Stimulated activated CD4-positive, alpha-beta T cell treated with anti-CD3 and anti-CD28 coated beads, Interleukin-4, amount 100 ng/mL, for 48 hours (primary cell): ENCODE data around the gene WDR93.

ENCODE experiments used
- DNase-seq, 2 donors: peaks; one replicate each; pipeline ENCODE4 v3.0.0-alpha.2; 2020; ENCODE audit warnings: low read depth in 2 of 2

Gene WDR93

DNA sequence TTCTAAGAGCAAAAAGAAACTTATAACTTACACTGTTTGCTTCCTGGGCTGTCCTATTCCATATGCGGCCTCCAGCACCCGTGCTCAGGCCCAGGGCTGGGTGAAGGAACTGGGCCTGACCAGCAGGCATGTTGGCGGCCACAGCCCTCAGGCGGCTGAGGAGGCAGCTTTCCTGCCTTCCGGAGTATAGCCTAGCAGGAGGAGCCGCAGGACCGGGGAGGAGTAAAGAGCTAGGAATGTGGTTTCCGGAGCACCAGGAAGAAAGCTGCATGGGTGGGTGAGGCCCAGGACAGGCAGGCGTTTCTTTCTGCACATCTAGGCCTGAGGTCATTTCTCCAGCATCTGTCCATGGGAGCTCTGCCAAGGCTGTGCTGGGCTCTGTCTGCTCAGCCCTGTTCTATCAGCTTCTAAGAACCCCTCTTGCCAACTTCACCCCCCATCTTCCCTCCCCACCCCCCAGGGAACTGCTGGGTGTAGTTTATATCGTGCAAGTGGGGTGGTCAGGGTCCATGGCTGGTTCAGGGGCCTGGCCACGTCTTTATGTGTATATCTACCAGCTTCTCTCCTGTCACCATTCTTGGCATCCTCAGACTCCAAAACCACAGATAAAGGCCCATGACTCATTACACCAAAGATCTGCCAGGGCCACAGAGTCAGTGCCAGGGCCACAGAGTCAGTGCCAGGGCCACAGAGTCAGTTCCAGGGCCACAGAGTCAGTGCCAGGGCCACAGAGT is 27.6 kb upstream of the WDR93 start:
- no peak for DNase-seq

GRCh38 chr15:89664441-89665350 is 25.9 kb upstream of the WDR93 start:
- DNase-seq = no peak

- no peak for DNase-seq
These were observed 25.0 kb upstream of the WDR93 start for GRCh38 chr15:89665449-89666181.

GRCh38 chr15:89666184-89666857 is 24.3 kb upstream of the WDR93 start:
- DNase-seq = no peak

GRCh38 chr15:89666858-89667705 is 23.5 kb upstream of the WDR93 start:
- DNase-seq = no peak

DNA sequence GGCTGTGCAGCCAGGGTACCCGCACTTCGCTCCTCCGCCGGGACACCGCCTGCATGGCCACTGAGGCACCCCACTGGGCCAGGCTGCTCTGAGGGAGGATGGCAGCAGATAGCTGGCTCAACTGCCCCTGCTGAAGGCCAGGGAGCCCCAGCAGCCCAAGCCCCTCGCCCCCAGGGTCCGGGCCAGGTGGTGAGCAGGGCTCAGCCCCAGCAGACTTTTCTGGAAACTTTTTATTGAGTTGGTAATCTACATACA is 23.0 kb upstream of the WDR93 start:
- DNase-seq = no peak

GRCh38 chr15:89668171-89668570 is 22.4 kb upstream of the WDR93 start:
- no peak for DNase-seq

DNA sequence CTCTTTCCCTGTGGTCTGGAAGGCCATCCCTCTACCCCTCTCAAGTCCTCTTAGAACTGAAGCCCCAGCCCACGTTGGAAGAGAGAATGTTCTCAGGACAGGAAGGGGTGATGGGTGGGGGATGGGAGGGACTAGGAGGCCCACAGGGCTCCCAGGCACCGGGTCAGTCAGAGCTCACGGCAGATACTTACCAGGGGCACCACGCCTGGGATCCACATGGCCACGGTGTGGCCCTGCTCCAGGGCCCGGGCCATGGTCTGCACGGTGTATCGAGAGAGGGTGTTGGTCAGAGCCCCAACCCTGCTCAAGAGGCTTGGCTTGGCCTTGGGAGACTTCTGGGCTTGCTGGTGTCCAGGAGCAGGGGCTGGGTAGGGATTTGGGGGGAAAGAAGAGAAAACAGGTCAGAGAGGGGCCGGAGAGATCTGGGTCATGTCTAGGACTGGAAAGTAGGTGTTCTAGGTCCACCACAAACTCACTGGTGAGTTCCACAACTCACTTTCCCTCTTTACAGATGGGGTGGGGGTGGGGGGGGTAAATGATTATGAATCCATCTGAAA is 21.2 kb upstream of the WDR93 start:
- DNase-seq = no peak

DNA sequence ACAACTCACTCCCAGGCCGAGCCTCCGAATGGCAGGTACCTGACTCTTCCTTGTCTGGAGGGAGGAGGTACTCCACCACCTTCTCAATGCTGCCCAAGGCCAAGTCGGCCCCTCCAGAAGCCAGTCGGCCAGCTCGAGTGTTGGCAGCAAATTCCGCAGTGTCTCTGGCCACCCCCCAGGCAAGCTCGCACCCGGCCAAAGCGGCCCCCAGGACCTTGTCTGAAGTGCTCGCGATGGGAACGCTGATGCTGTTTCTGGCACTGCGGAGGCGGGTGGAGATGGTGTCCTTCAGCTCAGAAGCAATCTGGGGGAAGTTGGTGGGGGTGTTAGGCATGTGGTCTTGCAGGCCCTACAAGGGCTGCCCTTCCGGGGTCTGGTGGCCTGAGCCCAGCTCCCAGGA is 20.7 kb upstream of the WDR93 start:
- no peak for DNase-seq

DNA sequence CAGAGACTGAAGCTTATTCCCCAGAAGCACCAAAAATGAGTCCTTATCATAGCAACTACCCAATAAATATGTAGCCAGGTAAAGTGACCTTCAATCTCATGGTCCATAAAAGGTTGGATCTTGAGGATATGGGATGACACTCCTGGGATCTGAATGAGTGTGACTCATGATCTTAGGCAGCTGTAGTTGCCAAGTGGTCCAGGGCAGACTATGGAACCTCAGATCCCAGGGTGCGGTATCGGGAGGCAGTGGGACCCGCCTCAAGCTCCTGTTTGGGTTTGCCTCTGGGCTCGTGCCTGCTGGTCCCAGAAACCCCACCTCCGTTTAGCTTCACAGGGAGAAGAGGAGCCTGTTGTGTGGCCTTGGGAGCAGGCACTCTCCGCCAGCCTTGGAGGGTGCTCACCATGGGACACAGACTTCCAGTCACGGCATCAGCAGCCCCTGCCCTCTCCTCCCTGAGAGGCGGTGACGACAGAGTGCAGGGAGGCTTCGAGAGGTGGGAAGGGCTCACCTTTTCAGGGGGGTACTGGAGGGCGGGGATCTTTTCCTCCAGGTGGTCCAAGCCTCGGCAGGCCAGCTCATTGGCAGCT is 19.5 kb upstream of the WDR93 start:
- no peak for DNase-seq

DNA sequence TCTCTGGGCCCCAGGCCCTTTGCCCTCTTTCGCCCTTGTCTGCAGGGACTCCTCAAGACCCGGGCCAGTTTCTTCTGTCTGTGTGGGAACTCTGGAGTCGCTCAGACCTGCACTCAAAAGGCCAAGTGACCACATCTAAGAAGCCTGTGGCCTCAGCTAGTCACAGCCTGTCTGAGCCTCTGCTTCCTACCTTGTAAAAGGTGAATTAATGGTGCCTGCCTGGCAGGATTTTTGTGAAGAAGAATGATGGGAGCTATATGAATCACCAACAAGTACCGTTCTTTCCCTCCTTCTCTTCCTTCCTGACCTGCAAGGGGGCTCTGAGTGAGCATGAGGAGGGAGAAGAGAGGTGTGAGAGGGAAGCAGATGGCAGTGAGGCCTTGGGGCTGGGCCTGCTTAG is 18.9 kb upstream of the WDR93 start:
- no peak for DNase-seq

- no peak for DNase-seq
These were observed 18.1 kb upstream of the WDR93 start for GRCh38 chr15:89672221-89673164.

DNA sequence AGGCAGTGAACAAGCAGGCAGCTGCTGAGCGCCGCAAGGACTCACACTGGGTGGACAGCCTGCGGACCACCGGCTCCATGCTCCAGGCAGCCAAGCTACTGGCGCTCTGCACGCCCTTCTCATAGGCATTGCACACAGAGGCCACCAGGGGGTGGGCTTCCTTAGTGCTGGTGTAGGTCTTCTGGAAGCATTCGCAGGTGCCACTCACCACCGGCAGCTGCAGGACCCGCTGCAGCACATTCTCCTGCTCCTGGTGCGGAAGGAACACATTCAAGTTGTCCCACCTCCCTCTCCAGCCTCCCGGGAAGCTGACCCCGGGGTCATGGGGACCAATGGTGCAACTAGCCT is 17.5 kb upstream of the WDR93 start:
- no peak for DNase-seq

DNA sequence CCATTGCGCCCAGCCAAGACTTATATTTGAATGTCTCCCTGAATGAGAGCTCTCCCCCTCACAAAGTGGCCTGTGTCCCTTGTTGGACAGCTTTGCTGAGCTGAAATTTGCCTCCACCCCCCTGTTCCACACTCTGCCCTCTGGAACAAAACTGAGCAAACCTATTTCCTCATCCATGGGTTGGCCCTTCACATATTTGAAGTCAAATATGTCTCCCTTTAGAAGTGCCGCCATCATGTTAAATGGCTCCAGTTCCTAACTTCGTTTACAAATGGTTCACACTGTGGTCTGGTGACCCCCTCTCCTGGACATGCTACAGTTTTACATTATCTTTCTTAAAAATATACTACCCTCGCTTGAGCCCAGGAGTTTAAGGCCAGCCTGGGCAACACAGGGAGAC is 16.1 kb upstream of the WDR93 start:
- no peak for DNase-seq

- no peak for DNase-seq
These were observed 15.0 kb upstream of the WDR93 start for GRCh38 chr15:89675606-89676005.

GRCh38 chr15:89677381-89677780 is 13.2 kb upstream of the WDR93 start:
- DNase-seq = no peak

- DNase-seq = no peak
These were observed 11.4 kb upstream of the WDR93 start, which contains the start of gene PLIN1 for GRCh38 chr15:89679212-89679611. TSS of gene PLIN1 (minus strand) at chr15:89679367. CDS start at chr15:89677489, 1,878 bp downstream.

GRCh38 chr15:89680282-89680873 is 10.2 kb upstream of the WDR93 start:
- DNase-seq = no peak

- DNase-seq = no peak
These were observed 9.5 kb upstream of the WDR93 start for GRCh38 chr15:89681146-89681545.
